ENCODE measurements around the gene PLGRKT. TPM values are rescaled to one million over a fixed set of nuclear protein-coding genes. Genes with fewer than 3 reads are reported as not detected.
"Not testable (repeated sequence)": the region's sequence is repeated elsewhere in the genome, so short reads cannot be mapped to it uniquely, and the experiment has no call there.

Gene PLGRKT
- total RNA-seq, 6 experiments from 2014 or later = 18.0 to 26.5 (median 21.4) TPM

GRCh38 chr9:5336688-5337087 lies 101.0 kb downstream of the PLGRKT start:
- DNase-seq = no peak
- no peak for TF ChIP-seq CTCF (IDR thresholded peaks at IDR 0.05)
- Mint-ChIP-seq H3K27ac (no peak overlapping the region), H3K9me3 (no peaks in the 10 kb centered on the region), H3K27me3 (ENCODE audit: insufficient read depth) (peaks cover 19% of the 10 kb centered on the region), H3K36me3 (ENCODE audit: low read depth) (no peaks in the 10 kb centered on the region), H3K4me1 (ENCODE audit: low read depth) (no peaks in the 10 kb centered on the region), H3K4me3 (no peak overlapping the region)

GRCh38 chr9:5331276-5331675 lies 106.4 kb downstream of the PLGRKT start:
- H3K4me3 Mint-ChIP-seq; H3K27ac Mint-ChIP-seq; H3K9me3 Mint-ChIP-seq; DNase-seq; H3K36me3 Mint-ChIP-seq (ENCODE audit: low read depth); H3K4me1 Mint-ChIP-seq (ENCODE audit: low read depth): not testable (repeated sequence)
- H3K27me3 Mint-ChIP-seq (ENCODE audit: insufficient read depth) = peaks cover 19% of the 10 kb centered on the region

GRCh38 chr9:5326893-5327548 lies 110.7 kb downstream of the PLGRKT start:
- no peaks in the 10 kb centered on the region for H3K36me3 Mint-ChIP-seq (ENCODE audit: low read depth)
- no peak overlapping the region for H3K27ac Mint-ChIP-seq
- DNase-seq = no peak
- H3K4me1 Mint-ChIP-seq (ENCODE audit: low read depth) = no peaks in the 10 kb centered on the region
- TF ChIP-seq CTCF (IDR thresholded peaks at IDR 0.05) = no peak
- peaks cover 12% of the 10 kb centered on the region for H3K27me3 Mint-ChIP-seq (ENCODE audit: insufficient read depth)
- H3K4me3 Mint-ChIP-seq = no peak overlapping the region
- H3K9me3 Mint-ChIP-seq = no peaks in the 10 kb centered on the region

GRCh38 chr9:5326187-5326586 lies 111.5 kb downstream of the PLGRKT start:
- no peak overlapping the region for H3K4me3 Mint-ChIP-seq
- TF ChIP-seq CTCF (IDR thresholded peaks at IDR 0.05) = no peak
- peaks cover 15% of the 10 kb centered on the region for H3K27me3 Mint-ChIP-seq (ENCODE audit: insufficient read depth)
- no peaks in the 10 kb centered on the region for H3K36me3 Mint-ChIP-seq (ENCODE audit: low read depth)
- DNase-seq = no peak
- no peaks in the 10 kb centered on the region for H3K4me1 Mint-ChIP-seq (ENCODE audit: low read depth)
- no peak overlapping the region for H3K27ac Mint-ChIP-seq
- H3K9me3 Mint-ChIP-seq = no peaks in the 10 kb centered on the region

- not testable (repeated sequence) for H3K27ac Mint-ChIP-seq; H3K36me3 Mint-ChIP-seq (ENCODE audit: low read depth); DNase-seq; H3K27me3 Mint-ChIP-seq (ENCODE audit: insufficient read depth); H3K4me3 Mint-ChIP-seq; H3K9me3 Mint-ChIP-seq; H3K4me1 Mint-ChIP-seq (ENCODE audit: low read depth)
Measured at GRCh38 chr9:5321601-5322000, 116.1 kb downstream of the PLGRKT start.

- peak; percentile 54 for TF ChIP-seq CTCF (IDR thresholded peaks at IDR 0.05)
- H3K9me3 Mint-ChIP-seq = peaks cover 5% of the 10 kb centered on the region; the same call in 1 of the 2 replicates
- H3K27me3 Mint-ChIP-seq (ENCODE audit: insufficient read depth) = peaks cover 6% of the 10 kb centered on the region; the same call in 1 of the 2 replicates
Measured at GRCh38 chr9:5321058-5321457, 116.7 kb downstream of the PLGRKT start.

GRCh38 chr9:5316406-5316805 lies 121.3 kb downstream of the PLGRKT start:
- Mint-ChIP-seq H3K27me3 (ENCODE audit: insufficient read depth) (peaks cover 15% of the 10 kb centered on the region; the same call in 1 of the 2 replicates), H3K9me3 (peaks cover 20% of the 10 kb centered on the region), H3K36me3 (ENCODE audit: low read depth) (peaks cover 13% of the 10 kb centered on the region; the same call in 1 of the 2 replicates)
- not testable (repeated sequence) for DNase-seq; H3K27ac Mint-ChIP-seq; H3K4me1 Mint-ChIP-seq (ENCODE audit: low read depth); H3K4me3 Mint-ChIP-seq

More at GRCh38 chr9:5321058-5321457, 116.7 kb downstream of the PLGRKT start:
- peak; percentile 10 for DNase-seq
- H3K4me1 Mint-ChIP-seq (ENCODE audit: low read depth) = no peaks in the 10 kb centered on the region
- H3K4me3 Mint-ChIP-seq = no peak overlapping the region
- H3K27ac Mint-ChIP-seq = no peak overlapping the region
- no peaks in the 10 kb centered on the region for H3K36me3 Mint-ChIP-seq (ENCODE audit: low read depth)

All from HFFc6 (cell line).